Loucy (cell line): Measurements from ENCODE around the gene SPATA13.
A peak's percentile ranks its signal among the peaks of the same experiment; 100 is the strongest.

ENCODE experiments used
- H2AFZ ChIP-seq: fragments of 200-600 bp; sonication (generic); 2 replicates; pipeline ENCODE4 v1.6.0; 2016; ENCODE audit warnings: antibody characterized with exemption, mild to moderate bottlenecking, low read length, moderate library complexity
- H3F3A ChIP-seq: fragments of 200-600 bp; 2 replicates; pipeline ENCODE4 v1.6.0; 2016; ENCODE audit warnings: antibody characterized with exemption, low read depth, mild to moderate bottlenecking
- H3K27me3 ChIP-seq: fragments of 200-600 bp; sonication (generic); 2 replicates; pipeline ENCODE4 v1.6.1; 2014; ENCODE audit warnings: low read length, mild to moderate bottlenecking; ENCODE audit not compliant: insufficient read depth, poor library complexity, severe bottlenecking
- H3K36me3 ChIP-seq: fragments of 200-600 bp; sonication (generic); 2 replicates; pipeline ENCODE4 v1.6.1; 2016; ENCODE audit warnings: low read length; ENCODE audit not compliant: insufficient read depth
- H3K4me1 ChIP-seq: fragments of 200-600 bp; sonication (generic); 2 replicates; pipeline ENCODE4 v1.5.1; 2014; ENCODE audit warnings: low read length, mild to moderate bottlenecking; ENCODE audit not compliant: insufficient read depth, poor library complexity, severe bottlenecking
- H3K4me2 ChIP-seq: fragments of 200-600 bp; sonication (generic); 2 replicates; pipeline ENCODE4 v1.6.0; 2014; ENCODE audit warnings: antibody characterized with exemption, low read length, low read depth, mild to moderate bottlenecking; ENCODE audit not compliant: poor library complexity, severe bottlenecking
- H3K4me3 ChIP-seq: fragments of 200-600 bp; sonication (generic); 2 replicates; pipeline ENCODE4 v1.5.1; 2014; ENCODE audit warnings: low read length, mild to moderate bottlenecking, mixed read lengths; ENCODE audit not compliant: poor library complexity, severe bottlenecking
- H3K79me2 ChIP-seq: fragments of 200-600 bp; sonication (generic); 2 replicates; pipeline ENCODE4 v1.6.1; 2014; ENCODE audit warnings: low read length; ENCODE audit not compliant: insufficient read depth
- H3K9ac ChIP-seq: fragments of 200-600 bp; sonication (generic); 2 replicates; pipeline ENCODE4 v1.6.0; 2014; ENCODE audit warnings: mild to moderate bottlenecking, low read depth, low read length, moderate library complexity; ENCODE audit not compliant: poor library complexity, severe bottlenecking
- H3K9me2 ChIP-seq: fragments of 200-600 bp; sonication (generic); replicated peaks from 2 replicates; pipeline ENCODE4 v1.6.1; 2016; ENCODE audit warnings: low read depth, low read length, mixed read lengths
- H3K9me3 ChIP-seq: fragments of 200-600 bp; sonication (generic); 2 replicates; pipeline ENCODE4 v1.6.1; 2014; ENCODE audit warnings: mild to moderate bottlenecking, antibody characterized with exemption, low read length, low read depth; ENCODE audit not compliant: insufficient read depth
- H4K20me1 ChIP-seq: fragments of 200-600 bp; sonication (generic); 2 replicates; pipeline ENCODE4 v1.6.0; 2014; ENCODE audit warnings: antibody characterized with exemption, low read length, mild to moderate bottlenecking; ENCODE audit not compliant: insufficient read depth, poor library complexity, severe bottlenecking
- CTCF ChIP-seq: fragments of 200-600 bp; sonication (generic); conservative IDR thresholded peaks from 2 replicates; pipeline ENCODE4 v1.5.1; 2014; ENCODE audit warnings: mild to moderate bottlenecking, antibody characterized with exemption, low read length
- EZH2phosphoT487 ChIP-seq: fragments of 200-600 bp; IDR thresholded peaks from 2 replicates; pipeline ENCODE4 v1.6.1; 2018; ENCODE audit warnings: antibody characterized with exemption, mild to moderate bottlenecking, moderate library complexity, borderline replicate concordance

The SPATA13 gene

GRCh38 chr13:24159357-24159756, 1.2 kb upstream of the SPATA13 start:
- Histone ChIP-seq H3K9ac (no peak overlapping the region), H3K4me1 (peaks cover 32% of the 10 kb centered on the region), H3K79me2 (peaks cover 37% of the 10 kb centered on the region), H2AFZ (no peak overlapping the region), H3K36me3 (no peaks in the 10 kb centered on the region), H3K9me2 (no peaks in the 10 kb centered on the region), H3F3A (no peaks in the 10 kb centered on the region), H3K4me2 (no peak overlapping the region), H4K20me1 (peaks cover 27% of the 10 kb centered on the region), H3K9me3 (no peaks in the 10 kb centered on the region), H3K27me3 (no peaks in the 10 kb centered on the region), H3K4me3 (no peak overlapping the region)
- TF ChIP-seq EZH2phosphoT487 (no peak), CTCF (no peak)

GRCh38 chr13:24161010-24161775, 673 bp downstream of the SPATA13 start:
- no peaks in the 10 kb centered on the region for H3K9me3 ChIP-seq
- peaks cover 30% of the 10 kb centered on the region for H4K20me1 ChIP-seq
- H3K9ac ChIP-seq, result peak overlapping the region; percentile 87
- H2AFZ ChIP-seq, result peak overlapping the region; percentile 63
- TF ChIP-seq CTCF (0 out of 2 replicates have a peak, but pooled peaks have one; percentile 18), EZH2phosphoT487 (no peak)
- H3F3A ChIP-seq, result no peaks in the 10 kb centered on the region
- no peaks in the 10 kb centered on the region for H3K27me3 ChIP-seq
- H3K79me2 ChIP-seq, result peaks cover 53% of the 10 kb centered on the region
- H3K9me2 ChIP-seq, result no peaks in the 10 kb centered on the region
- peak overlapping the region; percentile 76 for H3K4me2 ChIP-seq
- no peaks in the 10 kb centered on the region for H3K36me3 ChIP-seq
- H3K4me3 ChIP-seq, result peak overlapping the region; percentile 86
- peaks cover 50% of the 10 kb centered on the region for H3K4me1 ChIP-seq

GRCh38 chr13:24161980-24162525, 1.5 kb downstream of the SPATA13 start:
- H3K4me1 ChIP-seq, result peaks cover 57% of the 10 kb centered on the region
- H3K4me3 ChIP-seq, result peak overlapping the region; percentile 86
- peak overlapping the region; percentile 76 for H3K4me2 ChIP-seq
- no peaks in the 10 kb centered on the region for H3K9me2 ChIP-seq
- H3F3A ChIP-seq, result no peaks in the 10 kb centered on the region
- peak overlapping the region; percentile 87 for H3K9ac ChIP-seq
- peaks cover 30% of the 10 kb centered on the region for H4K20me1 ChIP-seq
- no peaks in the 10 kb centered on the region for H3K27me3 ChIP-seq
- H2AFZ ChIP-seq, result no peak overlapping the region
- no peak for TF ChIP-seq CTCF
- TF ChIP-seq EZH2phosphoT487, result no peak
- peaks cover 57% of the 10 kb centered on the region for H3K79me2 ChIP-seq
- no peaks in the 10 kb centered on the region for H3K9me3 ChIP-seq
- no peaks in the 10 kb centered on the region for H3K36me3 ChIP-seq
